Breast epithelium (tissue), 4 donors: ENCODE data around the gene HIVEP2. TPM values are rescaled to one million over a fixed set of nuclear protein-coding genes. Genes with fewer than 3 reads are reported as not detected.

ENCODE experiments used
- DNase-seq, 2 donors: peaks; one replicate each; pipeline ENCODE4 v3.0.0-alpha.2; 2019; ENCODE audit warnings: low spot score in 2 of 2
- H3K27ac ChIP-seq, 2 donors: fragments of 200-600 bp; sonication (generic) in 1 of 2; one replicate each; pipeline ENCODE4 v1.5.1; 2016 to 2019; ENCODE audit warnings: mild to moderate bottlenecking in 1 of 2
- H3K27me3 ChIP-seq, 2 donors: fragments of 200-600 bp; sonication (generic) in 1 of 2; one replicate each; pipeline versions ENCODE4 v1.5.1 to v1.6.0; 2017 to 2019; ENCODE audit warnings: control low read depth in 1 of 2, mild to moderate bottlenecking in 1 of 2
- H3K36me3 ChIP-seq: fragments of 200-600 bp; one replicate; pipeline ENCODE4 v1.5.1; 2019
- H3K4me1 ChIP-seq, 2 donors: fragments of 200-600 bp; sonication (generic); one replicate each; pipeline ENCODE4 v1.5.1; 2016 to 2019; ENCODE audit warnings: control low read depth in 1 of 2
- H3K4me3 ChIP-seq, 3 donors: fragments of 200-600 bp; sonication (generic); 1 replicate in 2 of 3; 2 replicates in 1 of 3; pipeline ENCODE4 v1.5.1; 2016 to 2019; ENCODE audit warnings: mild to moderate bottlenecking in 3 of 3, moderate library complexity in 2 of 3
- H3K9me3 ChIP-seq, 2 donors: fragments of 200-600 bp; sonication (generic) in 1 of 2; one replicate each; pipeline ENCODE4 v1.5.1; 2016 to 2019; ENCODE audit warnings: control low read depth in 1 of 2
- POLR2A ChIP-seq: fragments of 450-650 bp; IDR thresholded peaks from one replicate; pipeline ENCODE4 v1.6.1; 2016; ENCODE audit warnings: antibody characterized with exemption, mild to moderate bottlenecking, moderate library complexity
- POLR2AphosphoS5 ChIP-seq, 3 donors: sonication (generic); formaldehyde crosslinking; IDR thresholded peaks; one replicate each; pipeline ENCODE4 v1.6.1; 2017; ENCODE audit warnings: antibody characterized with exemption in 3 of 3
- intact Hi-C: fragments of 100-400 bp; cut with DNase I; formaldehyde crosslinking; loops from one replicate; pipeline ENCODE4 v1.15.1; 2023; ENCODE audit warnings: low total_unique reads
- total RNA-seq, 3 donors: library from RNA; depleted of rRNA; stranded (reverse); fragments of >200 nt; gene quantifications; one replicate each; pipeline ENCODE4 v1.1.0, GENCODE V29; 2016
- TF ChIP-seq, protein P1 (sequence below), 3 donors: fragments of 450-650 bp; IDR thresholded peaks; one replicate each; pipeline ENCODE4 v1.5.1; 2016 to 2017; ENCODE audit warnings: antibody characterized with exemption in 3 of 3, mild to moderate bottlenecking in 3 of 3, moderate library complexity in 3 of 3

Gene HIVEP2
- total RNA-seq, 3 donors from 2014 or later = 20.6 to 25.0 (median 23.9) TPM

DNA sequence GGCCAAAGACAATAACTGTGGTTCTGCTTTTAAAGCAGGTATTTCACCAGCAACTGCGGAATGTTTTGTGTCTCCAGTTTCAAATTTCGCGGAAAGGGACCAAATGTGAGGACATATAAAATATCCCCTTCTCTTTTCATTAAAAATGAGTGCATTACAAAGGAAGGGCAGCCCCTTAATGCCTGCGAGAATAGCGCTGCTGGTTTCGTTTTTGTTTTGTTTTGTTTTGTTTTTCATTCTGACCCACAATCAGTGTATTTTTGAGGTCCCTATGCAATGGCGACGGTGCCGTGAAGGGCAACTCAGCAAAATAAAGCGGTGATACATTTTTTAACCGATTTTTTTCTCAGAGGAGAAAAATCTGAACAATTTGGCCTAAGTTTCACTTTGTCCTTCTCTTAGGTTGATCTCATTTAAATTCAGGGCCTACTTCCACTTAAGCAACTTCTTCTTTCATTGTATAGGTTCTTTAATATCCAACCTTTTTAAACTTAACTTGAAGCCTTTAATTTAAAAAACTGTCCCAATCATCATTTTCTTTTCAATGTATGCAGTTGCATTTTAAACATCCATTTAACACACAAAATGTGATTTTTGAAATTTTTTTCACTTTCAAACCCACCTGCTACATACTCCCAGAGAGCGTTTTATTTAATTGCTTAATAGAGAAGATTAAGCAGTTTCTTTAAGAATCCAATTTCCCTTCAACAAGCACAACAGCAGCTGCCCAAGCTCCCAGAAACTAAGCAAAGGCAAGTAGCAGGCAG, 2.9 kb upstream of the HIVEP2 start:
- Histone ChIP-seq H3K4me1 (no peaks in the 10 kb centered on the region), H3K27ac (peak overlapping the region; percentile 100), H3K4me3 (peak overlapping the region; percentile 87 to 99 (median 95)), H3K9me3 (no peaks in the 10 kb centered on the region), H3K27me3 (no peaks in the 10 kb centered on the region), H3K36me3 (no peaks in the 10 kb centered on the region)
- DNase-seq = no peak
- TF ChIP-seq, protein P1, sequence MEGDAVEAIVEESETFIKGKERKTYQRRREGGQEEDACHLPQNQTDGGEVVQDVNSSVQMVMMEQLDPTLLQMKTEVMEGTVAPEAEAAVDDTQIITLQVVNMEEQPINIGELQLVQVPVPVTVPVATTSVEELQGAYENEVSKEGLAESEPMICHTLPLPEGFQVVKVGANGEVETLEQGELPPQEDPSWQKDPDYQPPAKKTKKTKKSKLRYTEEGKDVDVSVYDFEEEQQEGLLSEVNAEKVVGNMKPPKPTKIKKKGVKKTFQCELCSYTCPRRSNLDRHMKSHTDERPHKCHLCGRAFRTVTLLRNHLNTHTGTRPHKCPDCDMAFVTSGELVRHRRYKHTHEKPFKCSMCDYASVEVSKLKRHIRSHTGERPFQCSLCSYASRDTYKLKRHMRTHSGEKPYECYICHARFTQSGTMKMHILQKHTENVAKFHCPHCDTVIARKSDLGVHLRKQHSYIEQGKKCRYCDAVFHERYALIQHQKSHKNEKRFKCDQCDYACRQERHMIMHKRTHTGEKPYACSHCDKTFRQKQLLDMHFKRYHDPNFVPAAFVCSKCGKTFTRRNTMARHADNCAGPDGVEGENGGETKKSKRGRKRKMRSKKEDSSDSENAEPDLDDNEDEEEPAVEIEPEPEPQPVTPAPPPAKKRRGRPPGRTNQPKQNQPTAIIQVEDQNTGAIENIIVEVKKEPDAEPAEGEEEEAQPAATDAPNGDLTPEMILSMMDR (IDR thresholded peaks at IDR 0.05) = no peak
- TF ChIP-seq POLR2AphosphoS5 (IDR thresholded peaks at IDR 0.05) = no peak
- TF ChIP-seq POLR2A = no peak
- intact Hi-C loops = loop anchor here (5.0 kb wide), 1 partner anchor 894 kb away; the partner anchor contains the start of gene LTV1

DNA sequence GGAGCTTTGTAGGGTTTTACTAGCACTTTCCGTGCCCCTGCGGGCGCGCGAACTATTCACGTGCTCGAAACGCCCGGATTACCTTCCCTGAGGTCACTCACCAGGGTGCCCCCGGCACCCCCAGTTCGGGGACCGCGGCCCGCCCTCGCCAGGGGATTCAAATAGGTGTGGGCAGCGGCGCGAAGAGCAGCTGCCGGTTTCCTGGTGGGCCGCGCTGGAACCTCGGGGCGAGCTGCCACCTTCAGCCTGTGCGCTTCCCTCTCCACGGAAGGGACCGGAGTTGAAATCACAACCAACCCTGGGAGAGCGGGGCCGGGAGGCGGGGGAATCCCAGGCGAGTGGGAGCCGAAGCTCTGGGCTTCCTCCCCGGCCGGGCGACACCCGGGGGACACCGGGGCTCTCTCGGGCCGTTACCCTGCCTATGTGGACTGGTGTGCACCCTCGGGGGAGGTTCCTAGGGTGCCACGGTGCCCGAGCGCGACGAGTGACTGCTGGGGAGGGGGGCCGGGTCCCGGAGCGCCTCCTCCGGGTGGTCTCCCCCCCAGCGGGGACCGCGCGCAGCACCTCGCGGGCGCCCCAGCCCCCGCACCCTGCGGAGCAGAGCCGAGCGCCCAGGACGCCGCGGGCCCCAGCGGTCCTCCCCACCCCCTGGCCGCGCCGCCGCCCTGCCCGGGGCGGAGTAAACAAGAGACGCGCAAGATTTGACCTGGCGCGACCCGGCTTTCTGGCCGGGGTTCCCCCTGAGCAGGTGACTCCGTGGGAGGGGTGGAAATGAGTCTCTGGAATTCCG, 2.1 kb upstream of the HIVEP2 start:
- no peaks in the 10 kb centered on the region for H3K9me3 ChIP-seq
- TF ChIP-seq, protein P1 (IDR thresholded peaks at IDR 0.05) = peak in 2 of 3 donors; percentile 19 to 31
- TF ChIP-seq POLR2A (no peak), POLR2AphosphoS5 (IDR thresholded peaks at IDR 0.05) (peak; percentile 67 to 86 (median 73))
- intact Hi-C loops = loop anchor here (5.0 kb wide), 1 partner anchor 895 kb away; the partner anchor contains the start of gene LTV1

DNA sequence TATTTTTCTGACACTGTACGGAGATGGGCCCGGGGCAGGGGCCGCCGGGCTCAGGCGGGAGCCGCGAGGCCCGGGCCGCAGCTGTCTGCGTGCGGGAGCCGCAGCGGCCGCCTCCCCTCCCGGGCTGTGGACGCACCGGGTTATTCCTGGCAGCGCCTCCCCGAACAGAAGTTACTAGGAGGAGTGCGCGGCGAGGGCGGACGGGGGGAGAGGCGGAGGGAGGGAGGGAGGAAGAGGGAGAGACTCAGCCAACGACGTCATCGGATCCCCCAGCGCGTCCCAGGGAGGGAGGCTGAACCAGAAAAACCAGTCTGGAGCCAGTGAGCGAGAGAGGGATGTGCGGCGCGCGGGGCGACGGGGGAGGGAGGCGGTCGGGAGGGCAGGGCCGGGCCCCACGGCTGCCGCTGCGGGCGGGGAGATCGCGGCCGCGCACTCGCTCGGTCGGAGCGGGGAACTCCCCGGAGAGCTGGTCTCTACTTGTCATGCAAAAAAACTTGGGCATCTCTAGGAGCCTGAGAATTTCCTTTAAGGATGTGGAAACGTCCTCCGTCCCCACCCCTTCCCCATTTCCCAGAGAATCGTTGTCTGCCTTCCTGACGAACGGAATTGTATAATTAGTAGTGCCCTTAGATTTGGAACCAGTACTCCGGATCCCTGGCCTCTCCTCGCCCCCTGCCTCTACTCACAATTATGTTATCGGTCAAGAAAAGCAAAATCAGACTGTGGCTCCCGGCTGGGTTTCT, 1.4 kb upstream of the HIVEP2 start:
- peak; percentile 98 for DNase-seq
- no peaks in the 10 kb centered on the region for H3K27me3 ChIP-seq
- peak overlapping the region; percentile 100 for H3K27ac ChIP-seq
- H3K4me1 ChIP-seq = no peaks in the 10 kb centered on the region
- intact Hi-C loops = loop anchor here (5.0 kb wide), 1 partner anchor 896 kb away; the partner anchor contains the start of gene LTV1
- H3K9me3 ChIP-seq = no peaks in the 10 kb centered on the region
- H3K4me3 ChIP-seq = peak overlapping the region; percentile 87 to 99 (median 95)
- TF ChIP-seq POLR2A (no peak), POLR2AphosphoS5 (IDR thresholded peaks at IDR 0.05) (peak; percentile 58 to 94 (median 89))
- TF ChIP-seq, protein P1 (IDR thresholded peaks at IDR 0.05) = no peak
- H3K36me3 ChIP-seq = no peaks in the 10 kb centered on the region

More for the DNA sequence above, 2.1 kb upstream of the HIVEP2 start:
- Histone ChIP-seq H3K4me1 (no peaks in the 10 kb centered on the region), H3K36me3 (no peaks in the 10 kb centered on the region), H3K27me3 (no peaks in the 10 kb centered on the region), H3K4me3 (peak overlapping the region; percentile 87 to 99 (median 95)), H3K27ac (peak overlapping the region; percentile 100)
- peak; percentile 77 to 81 for DNase-seq

DNA sequence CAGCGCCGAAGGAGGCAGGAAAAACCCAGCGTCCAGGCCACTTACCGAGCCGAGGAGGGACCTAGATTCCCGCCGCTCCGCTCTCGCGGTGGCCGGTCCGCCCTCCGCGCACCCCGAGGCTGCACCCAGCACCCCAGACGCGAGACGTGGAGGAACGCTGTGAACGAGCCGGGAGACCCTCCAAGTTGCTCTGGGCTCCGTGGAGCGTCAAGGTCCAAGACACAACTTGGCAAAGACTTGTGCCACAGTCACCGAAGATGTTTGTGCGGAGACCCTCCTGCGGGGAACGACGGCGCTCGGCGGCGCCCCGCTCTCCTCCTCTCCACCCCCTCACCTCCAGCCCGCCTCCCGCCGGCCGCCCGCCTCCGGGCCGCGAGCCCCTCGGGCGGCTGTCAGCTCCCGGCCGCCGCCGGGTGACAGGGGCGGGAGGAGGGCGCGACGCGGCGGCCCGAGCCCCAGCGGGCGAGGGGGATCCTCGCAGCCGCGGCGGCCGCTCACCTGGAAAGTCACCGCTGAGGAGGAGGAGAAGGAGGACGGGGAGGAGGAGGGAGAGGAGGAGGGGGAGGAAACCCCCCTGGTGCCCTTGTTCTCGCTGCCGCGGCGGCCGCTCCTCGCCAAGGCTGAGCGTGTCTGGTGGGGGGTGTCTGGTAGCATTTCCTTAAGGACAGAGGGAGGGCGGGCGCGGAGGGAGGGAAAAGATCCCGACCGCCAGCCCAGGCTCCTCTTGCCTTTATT, 637 bp upstream of the HIVEP2 start:
- no peaks in the 10 kb centered on the region for H3K36me3 ChIP-seq
- peak overlapping the region; percentile 87 to 99 (median 95) for H3K4me3 ChIP-seq
- H3K27ac ChIP-seq = peak overlapping the region; percentile 100
- H3K9me3 ChIP-seq = no peaks in the 10 kb centered on the region
- TF ChIP-seq POLR2A (no peak), POLR2AphosphoS5 (IDR thresholded peaks at IDR 0.05) (no peak)
- TF ChIP-seq, protein P1 (IDR thresholded peaks at IDR 0.05) = no peak
- DNase-seq = peak in 1 of 2 donors; percentile 59
- H3K4me1 ChIP-seq = no peaks in the 10 kb centered on the region
- H3K27me3 ChIP-seq = no peaks in the 10 kb centered on the region
- intact Hi-C loops = loop anchor here (5.0 kb wide), 1 partner anchor 897 kb away; the partner anchor contains the start of gene LTV1
